GM20000 (cell line): ENCODE measurements around the gene C14orf180.

Source experiments
- DNase-seq: peaks from one replicate; pipeline ENCODE4 v3.0.0; 2012; ENCODE audit warnings: low spot score
- TF ChIP-seq, protein P1 (sequence below): IDR thresholded peaks from 2 replicates; pipeline ENCODE4 v1.5.1; 2012; ENCODE audit warnings: mild to moderate bottlenecking, control low read depth; ENCODE audit errors: extremely low read depth, missing control alignments

C14orf180 gene

DNA sequence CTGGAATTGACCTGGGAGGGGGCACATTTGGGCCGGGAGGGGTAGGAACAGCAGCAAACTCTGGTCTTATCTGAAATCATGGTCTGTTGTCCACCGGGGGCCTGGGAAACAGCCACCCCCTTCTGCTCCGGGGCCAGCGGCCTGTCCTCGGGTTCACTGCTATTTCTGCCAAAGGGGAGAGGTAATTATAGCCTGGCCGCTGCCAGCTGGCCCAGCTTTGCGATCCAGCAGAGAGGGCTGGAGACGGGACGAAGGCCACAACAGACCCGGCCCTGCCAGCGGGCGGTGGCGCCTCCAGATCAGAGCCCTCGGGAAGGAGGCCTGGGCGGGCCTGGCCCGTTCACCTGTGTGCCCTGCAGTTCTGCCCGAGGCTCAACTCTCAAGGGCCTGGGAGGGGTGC, at the start of gene C14orf180:
Gene C14orf180 (plus strand): TSS at position 258 of the 400 bp plus-strand sequence. CDS start 6,667 bp downstream, outside the sequence.
- no peak for DNase-seq
- TF ChIP-seq, protein P1, sequence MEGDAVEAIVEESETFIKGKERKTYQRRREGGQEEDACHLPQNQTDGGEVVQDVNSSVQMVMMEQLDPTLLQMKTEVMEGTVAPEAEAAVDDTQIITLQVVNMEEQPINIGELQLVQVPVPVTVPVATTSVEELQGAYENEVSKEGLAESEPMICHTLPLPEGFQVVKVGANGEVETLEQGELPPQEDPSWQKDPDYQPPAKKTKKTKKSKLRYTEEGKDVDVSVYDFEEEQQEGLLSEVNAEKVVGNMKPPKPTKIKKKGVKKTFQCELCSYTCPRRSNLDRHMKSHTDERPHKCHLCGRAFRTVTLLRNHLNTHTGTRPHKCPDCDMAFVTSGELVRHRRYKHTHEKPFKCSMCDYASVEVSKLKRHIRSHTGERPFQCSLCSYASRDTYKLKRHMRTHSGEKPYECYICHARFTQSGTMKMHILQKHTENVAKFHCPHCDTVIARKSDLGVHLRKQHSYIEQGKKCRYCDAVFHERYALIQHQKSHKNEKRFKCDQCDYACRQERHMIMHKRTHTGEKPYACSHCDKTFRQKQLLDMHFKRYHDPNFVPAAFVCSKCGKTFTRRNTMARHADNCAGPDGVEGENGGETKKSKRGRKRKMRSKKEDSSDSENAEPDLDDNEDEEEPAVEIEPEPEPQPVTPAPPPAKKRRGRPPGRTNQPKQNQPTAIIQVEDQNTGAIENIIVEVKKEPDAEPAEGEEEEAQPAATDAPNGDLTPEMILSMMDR: no peak

DNA sequence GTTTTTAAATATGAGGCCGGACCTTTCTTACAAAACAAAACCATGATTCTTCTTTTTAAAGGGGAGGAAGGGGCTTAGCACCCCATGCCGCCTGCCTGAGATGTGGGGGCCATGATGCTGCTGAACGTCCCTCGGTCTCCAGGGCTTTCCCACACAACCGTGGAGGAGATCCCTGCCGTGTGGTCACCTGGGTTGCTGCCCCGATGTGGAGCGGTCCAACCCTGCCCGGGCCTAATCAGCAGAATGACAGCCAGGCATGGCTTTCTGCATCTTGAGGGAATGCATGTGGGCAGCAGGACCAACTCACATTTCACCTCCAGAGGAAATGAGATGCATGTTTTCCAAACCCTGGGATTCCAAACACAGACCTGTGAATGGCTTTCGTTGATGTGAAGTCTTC, 48.9 kb upstream of the C14orf180 start:
- TF ChIP-seq, protein P1: no peak
- no peak for DNase-seq

DNA sequence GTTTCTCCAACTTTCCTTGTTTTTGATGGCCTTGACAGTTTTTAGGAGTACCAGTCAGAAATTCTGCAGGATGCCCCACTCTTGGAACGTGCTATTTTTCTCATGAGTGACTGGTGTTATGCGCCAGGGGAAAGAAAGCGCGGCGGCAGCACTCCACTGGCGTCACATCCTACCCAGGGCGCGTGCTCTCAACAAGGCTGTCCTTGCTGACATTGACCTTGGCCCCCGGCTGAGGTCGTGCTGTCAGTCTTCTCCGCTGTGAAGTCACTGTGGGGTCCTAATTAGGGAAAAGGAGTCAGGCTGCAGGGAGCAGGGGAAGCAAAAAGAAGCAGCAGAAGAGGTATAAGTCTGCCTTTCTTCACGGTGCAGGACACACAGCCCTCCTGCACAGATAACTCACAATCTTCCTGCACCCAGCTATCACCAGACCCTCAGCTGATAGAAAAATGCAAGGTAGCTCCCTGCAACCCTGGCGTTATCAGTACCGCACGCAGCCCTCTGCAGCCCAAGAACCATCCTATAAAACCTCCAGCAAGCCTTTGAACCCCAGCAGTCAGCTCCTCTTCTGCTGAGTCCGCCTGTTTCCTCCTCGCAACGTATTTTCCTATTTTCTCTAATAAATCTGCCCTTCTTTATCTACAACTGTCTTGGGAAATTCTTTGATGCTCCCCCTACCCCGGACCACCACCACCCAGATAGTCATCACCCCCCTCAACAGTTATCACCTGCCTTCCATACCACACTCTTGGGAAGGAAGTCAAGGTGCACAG, 48.0 kb upstream of the C14orf180 start:
- DNase-seq: no peak
- TF ChIP-seq, protein P1: no peak

DNA sequence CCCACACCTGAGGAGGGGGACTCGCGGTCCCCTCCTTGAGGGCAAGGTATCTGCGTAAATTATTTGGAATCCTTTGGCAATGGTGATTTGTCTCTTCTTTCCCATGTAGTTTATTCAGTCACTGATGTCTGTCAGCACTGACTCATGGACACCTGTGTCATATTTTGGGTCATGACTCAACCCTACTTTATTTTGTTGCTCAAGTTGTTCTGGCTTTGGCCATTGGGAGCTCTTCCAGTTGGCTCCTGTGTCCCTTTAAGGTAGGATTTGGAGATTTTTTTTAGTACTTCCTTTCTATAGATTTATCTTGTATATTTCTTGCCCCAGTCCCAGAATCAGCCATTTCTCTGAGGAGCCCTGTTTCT, 47.4 kb upstream of the C14orf180 start:
- TF ChIP-seq, protein P1: no peak
- DNase-seq: no peak

DNA sequence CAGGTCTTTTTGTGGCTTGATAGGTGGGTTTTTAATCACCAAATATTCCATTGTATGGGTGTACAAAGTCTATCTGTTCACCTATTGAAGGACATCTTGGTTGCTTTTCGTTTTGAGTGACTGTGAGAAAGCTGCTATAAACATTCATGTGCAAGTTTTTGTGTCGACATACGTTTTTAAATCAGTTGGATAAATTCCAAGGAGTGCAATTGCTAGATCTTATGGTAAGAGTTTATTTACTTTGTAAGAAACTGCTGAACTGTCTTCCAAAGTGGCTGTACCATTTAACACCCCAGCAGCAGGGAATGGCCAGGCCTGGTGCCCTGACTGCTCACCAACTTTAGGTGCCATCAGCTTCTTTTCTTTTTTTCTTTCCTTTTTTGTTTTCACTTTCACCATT, 45.5 kb upstream of the C14orf180 start:
- TF ChIP-seq, protein P1: no peak
- DNase-seq: no peak

DNA sequence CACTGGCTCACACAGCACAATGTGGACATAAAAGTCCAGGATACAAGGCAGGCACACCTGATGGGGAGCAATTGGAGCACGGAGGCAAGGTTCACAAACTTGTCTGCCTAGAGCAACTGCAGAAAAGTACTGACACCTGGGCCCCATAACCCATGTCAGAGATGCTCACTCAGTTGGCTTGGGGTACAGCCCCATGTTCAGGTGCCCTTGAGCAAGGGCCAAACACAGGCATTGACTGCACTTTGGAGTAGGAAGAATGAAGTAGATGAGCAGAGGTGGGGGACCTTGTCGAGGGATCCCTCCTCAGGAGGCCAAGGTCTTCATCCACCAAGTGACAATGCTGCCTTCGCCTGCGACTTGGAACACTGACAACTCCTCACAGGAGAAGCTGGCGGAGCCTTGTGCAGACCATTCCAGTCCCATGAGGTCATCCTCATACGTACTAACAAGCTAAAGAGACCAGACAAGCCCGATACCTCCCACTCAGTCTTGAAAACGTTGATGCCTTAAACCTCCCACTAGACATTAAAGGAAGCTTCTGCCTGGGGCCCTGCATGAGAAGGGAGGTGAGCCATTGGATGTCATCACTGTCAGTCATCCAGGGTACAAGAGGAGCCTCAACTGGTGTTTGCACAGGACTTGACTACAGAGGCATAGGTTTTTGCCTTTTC, 42.5 kb upstream of the C14orf180 start:
- no peak for DNase-seq
- TF ChIP-seq, protein P1: no peak

DNA sequence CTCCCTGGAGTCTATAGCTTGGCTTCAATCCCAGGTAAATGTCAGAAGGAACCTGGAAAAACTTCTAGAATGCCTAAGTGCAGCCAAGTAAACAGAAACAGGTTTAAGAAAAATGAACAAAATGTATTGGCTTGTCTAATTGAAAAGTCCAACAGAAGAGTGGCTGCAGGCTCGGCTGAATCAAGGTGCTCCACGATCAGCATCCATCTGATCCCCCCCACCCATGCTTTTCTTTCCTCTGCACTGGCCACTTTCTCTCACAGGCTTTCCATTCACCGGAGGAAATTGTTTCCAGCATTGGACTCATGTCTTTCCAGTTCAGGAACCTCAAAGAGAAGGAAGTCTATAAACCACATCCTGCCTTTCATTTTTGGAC, 42.0 kb upstream of the C14orf180 start:
- DNase-seq: no peak
- TF ChIP-seq, protein P1: no peak
